A673 (cell line): Measurements from ENCODE around the gene MEX3C.

ENCODE experiments used
- CTCF ChIP-seq: fragments of 300-800, 200-600 bp; sonication (generic); conservative IDR thresholded peaks from 2 replicates; pipeline ENCODE4 v1.5.1; 2017; ENCODE audit warnings: low read depth, mild to moderate bottlenecking, antibody characterized with exemption, low read length, moderate library complexity, mixed read lengths
- EZH2 ChIP-seq: fragments of 200-600 bp; sonication (generic); IDR thresholded peaks from 2 replicates; pipeline ENCODE4 v1.6.1; 2017; ENCODE audit warnings: borderline replicate concordance, low read depth, mild to moderate bottlenecking, mixed read lengths, antibody characterized with exemption, low read length; ENCODE audit not compliant: poor library complexity, severe bottlenecking

DNA sequence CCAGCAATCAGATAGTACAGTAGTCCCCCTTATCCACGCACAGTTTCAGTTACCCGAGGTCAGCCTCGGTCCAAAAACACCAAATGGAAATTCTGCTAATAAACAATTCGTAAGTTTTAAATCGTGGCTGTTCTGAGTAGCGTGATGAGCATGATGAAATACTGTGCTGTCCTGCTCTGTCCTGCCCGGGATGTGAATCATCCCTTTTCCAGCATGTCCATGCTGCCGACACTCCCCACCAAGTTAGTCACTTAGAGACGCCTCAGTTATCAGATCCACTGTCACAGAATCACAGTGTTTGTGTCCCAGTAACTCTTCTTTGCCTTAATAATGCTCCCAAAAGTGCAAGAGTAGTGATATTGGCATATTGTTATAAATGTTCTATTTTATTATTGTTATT lies 62.1 kb downstream of the MEX3C start:
- no peak for TF ChIP-seq CTCF
- no peak for TF ChIP-seq EZH2
